ENCODE data around the gene MGAT5.

Gene MGAT5

GRCh38 chr2:134482766-134483340 lies 229.0 kb downstream of the MGAT5 start:
- no peak for DNase-seq

DNA sequence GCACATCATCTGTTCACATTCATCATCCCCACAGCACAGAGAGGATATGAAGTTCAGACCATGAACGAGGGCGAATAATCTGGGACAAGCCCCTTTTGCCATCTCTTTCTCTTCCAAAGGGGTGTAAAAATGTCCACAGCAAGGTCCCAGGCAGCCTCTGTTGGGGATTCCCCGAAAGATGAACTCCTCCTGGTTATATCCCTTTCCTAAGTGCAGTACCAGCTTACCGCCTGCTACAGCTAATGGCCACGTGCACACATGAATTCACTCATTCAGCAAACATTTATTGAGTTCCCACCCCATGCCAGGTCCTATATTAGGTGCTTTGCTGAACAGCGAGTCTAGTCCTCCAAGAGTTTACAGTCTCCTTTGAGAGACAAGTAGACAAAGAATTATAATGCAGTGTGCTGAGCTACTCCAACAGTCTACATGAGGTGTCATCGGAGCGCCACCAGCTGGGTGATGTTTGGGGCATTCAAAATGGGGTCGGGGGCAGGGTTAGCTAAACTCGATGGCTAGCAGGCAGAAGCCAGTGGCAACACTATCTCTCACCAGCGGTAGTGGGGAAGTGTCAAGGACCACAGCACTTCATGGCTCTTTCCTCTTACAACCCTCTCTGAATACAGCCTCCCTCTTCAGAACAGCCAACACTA lies 236.0 kb downstream of the MGAT5 start:
- no peak for DNase-seq

- DNase-seq = no peak
Measured at GRCh38 chr2:134490559-134490958, 236.7 kb downstream of the MGAT5 start.

- DNase-seq = no peak
Measured at GRCh38 chr2:134491022-134491421, 237.2 kb downstream of the MGAT5 start.

GRCh38 chr2:134491771-134492441 lies 238.0 kb downstream of the MGAT5 start:
- DNase-seq = no peak

DNA sequence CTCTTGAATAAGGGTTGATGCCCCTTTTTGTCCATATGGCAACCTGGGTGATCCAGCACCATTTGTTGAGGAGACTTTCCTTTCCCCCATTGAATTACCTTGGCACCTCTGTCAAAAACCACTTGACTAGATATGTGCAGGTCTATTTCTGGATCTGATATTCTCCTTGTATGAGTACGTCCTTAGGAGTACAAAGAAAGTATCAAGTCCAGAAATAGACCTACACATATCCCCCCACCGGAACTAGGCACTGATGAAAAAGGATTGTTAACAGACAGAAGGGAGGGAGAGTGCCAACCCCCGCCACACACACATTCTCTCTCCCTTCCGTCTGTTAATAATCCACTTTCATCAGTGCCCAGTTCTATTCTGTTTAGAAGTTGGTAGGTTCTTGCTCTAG lies 239.9 kb downstream of the MGAT5 start:
- no peak for DNase-seq

GRCh38 chr2:134498654-134499053 lies 244.8 kb downstream of the MGAT5 start:
- DNase-seq = no peak

DNA sequence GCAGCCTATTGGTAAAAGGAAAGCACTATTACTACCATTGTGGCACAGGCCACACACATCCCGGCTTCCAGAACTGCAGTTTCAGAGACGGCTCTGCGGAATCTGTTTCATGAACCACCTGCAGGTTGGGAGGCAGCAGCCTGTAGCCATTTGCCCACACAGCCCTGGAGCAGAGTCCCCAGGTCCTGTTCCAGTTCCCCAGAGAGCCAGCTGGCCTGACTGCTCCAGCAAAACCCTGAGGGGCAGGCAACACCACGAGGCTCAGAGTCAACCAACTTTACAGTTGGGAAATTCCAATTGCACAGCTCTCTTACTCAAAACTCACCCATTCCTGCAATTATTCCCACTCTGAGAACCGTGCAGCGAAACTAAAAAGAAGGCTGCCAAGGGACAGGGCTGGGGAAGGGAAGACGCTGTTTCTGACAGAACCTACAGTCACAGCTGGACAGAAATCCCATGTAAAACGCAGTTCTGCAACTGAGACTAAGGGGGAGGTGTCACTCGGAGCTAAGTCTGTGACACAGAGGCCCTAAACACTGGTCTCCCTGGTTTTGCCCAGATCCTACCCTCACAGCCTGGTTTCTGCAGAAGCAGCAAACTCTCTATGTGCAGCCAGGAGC lies 245.5 kb downstream of the MGAT5 start:
- DNase-seq = no peak

GRCh38 chr2:134500211-134500935 lies 246.5 kb downstream of the MGAT5 start:
- DNase-seq = no peak

- no peak for DNase-seq
Measured at GRCh38 chr2:134501476-134502091, 247.7 kb downstream of the MGAT5 start.

DNA sequence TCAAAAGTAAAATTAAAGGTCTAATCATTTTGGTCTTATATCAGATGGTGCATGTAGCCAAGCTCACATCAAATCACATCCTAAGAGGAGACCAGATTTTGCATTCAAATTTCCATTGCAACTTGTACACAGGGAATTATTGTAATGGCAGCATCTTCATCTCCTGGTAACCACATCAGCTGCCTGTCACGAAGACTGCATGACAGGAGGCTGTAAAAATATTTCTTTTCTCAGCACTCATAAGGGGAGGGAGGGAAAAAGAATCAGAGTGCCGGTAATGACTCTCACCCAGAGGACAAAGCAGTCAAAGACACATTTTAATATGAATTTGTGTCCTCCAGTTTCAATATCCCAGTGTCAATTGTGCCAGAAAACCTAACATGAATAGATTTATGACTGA lies 248.2 kb downstream of the MGAT5 start:
- DNase-seq = no peak

All from GDM1 (cell line).